Measurements from ENCODE around the gene SYT7. TPM values are rescaled to one million over a fixed set of nuclear protein-coding genes. Genes with fewer than 3 reads are reported as not detected.

Gene SYT7
- total and polyA plus RNA-seq, 2 of the 4 experiments (the other 2 are of a cell fraction) = under 0.01 to 0.19 TPM

DNA sequence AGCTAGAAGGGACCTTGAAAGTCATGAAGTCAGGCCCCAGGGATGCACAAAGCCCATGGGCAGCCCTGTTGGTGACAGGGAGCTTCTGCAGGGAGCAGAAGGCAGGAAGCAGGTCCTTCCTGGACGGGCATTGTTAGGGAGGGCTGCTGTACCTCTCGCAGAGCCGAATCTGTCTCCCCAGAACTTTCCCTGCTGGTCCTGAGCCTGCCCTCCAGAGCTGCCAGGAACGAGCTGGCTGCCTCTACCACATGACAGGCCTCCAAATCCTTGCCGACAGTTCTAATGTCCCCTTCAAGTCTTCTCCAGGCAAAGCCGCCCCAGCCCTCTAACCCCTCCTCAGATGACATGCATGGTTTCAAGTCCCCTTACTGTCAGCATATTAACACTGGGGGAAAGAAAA is 20.1 kb downstream of the SYT7 start:
- DNase-seq = no peak
- Histone ChIP-seq H3K18ac (ENCODE audit: low read depth, low read length) (no peak overlapping the region), H3K79me1 (ENCODE audit: low read depth in 1 of 2, low read length in 2 of 2) (no peaks in the 10 kb centered on the region), H4K8ac (ENCODE audit: low read depth in 2 of 2, low read length in 2 of 2) (no peak overlapping the region), H4K91ac (ENCODE audit: insufficient read depth, low read depth, low read length) (no peak overlapping the region), H2AK9ac (replicated peaks; ENCODE audit: low read depth, low read length, poor library complexity) (no peak overlapping the region), H2AK5ac (ENCODE audit: low read depth, low read length) (no peak overlapping the region), H3K9ac (ENCODE audit: low read depth, low read length) (no peak overlapping the region), H2BK20ac (ENCODE audit: low read depth, low read length) (no peak overlapping the region), H2AFZ (replicated peaks; ENCODE audit: low read length, poor library complexity) (no peak overlapping the region), H4K5ac (ENCODE audit: low read depth, low read length) (no peak overlapping the region), H3K23ac (ENCODE audit: low read depth, low read length) (no peak overlapping the region), H3K4me3 (ENCODE audit: insufficient read depth, low read depth, low read length) (no peak overlapping the region), H3K27me3 (ENCODE audit: control insufficient read depth, insufficient read depth, low read length) (peaks cover 83% of the 10 kb centered on the region), H3K36me3 (ENCODE audit: control insufficient read depth, insufficient read depth, low read length) (no peaks in the 10 kb centered on the region), H3K14ac (replicated peaks; ENCODE audit: low read depth, low read length) (no peak overlapping the region), H3K9me3 (ENCODE audit: control insufficient read depth, insufficient read depth, low read length) (no peaks in the 10 kb centered on the region), H2BK5ac (ENCODE audit: low read depth, low read length, poor library complexity, severe bottlenecking) (no peak overlapping the region), H3K4me1 (ENCODE audit: control insufficient read depth, insufficient read depth, low read length) (no peaks in the 10 kb centered on the region), H3K56ac (ENCODE audit: extremely low read depth, insufficient read depth, low read length) (no peak overlapping the region), H3K4me2 (ENCODE audit: low read depth, low read length) (no peak overlapping the region), H4K20me1 (ENCODE audit: insufficient read depth, low read length) (no peaks in the 10 kb centered on the region; the same call in 1 of the 2 replicates), H2BK15ac (ENCODE audit: low read depth, low read length) (no peak overlapping the region), H2BK120ac (ENCODE audit: low read depth, low read length) (no peak overlapping the region), H3K4ac (ENCODE audit: low read depth, low read length) (no peak overlapping the region), H3K27ac (ENCODE audit: insufficient read depth, low read length) (no peak overlapping the region), H3K9me1 (ENCODE audit: insufficient read depth, low read length) (no peaks in the 10 kb centered on the region)
- in situ Hi-C loops (cut with MboI; ENCODE audit: low sequenced_read_pairs) (no loop called here), dilution Hi-C loops (cut with HindIII; ENCODE audit: low sequenced_read_pairs, unreplicated experiment) (no loop called here), intact Hi-C loops (cut with micrococcal nuclease) (no loop called here)
- TF ChIP-seq SMC3 (IDR thresholded peaks at IDR 0.05; ENCODE audit: low read depth, low read length) (no peak), RAD21 (IDR thresholded peaks at IDR 0.05; ENCODE audit: low read length) (no peak), BHLHE40 (IDR thresholded peaks at IDR 0.05; ENCODE audit: low read depth, low read length) (no peak), MXI1 (IDR thresholded peaks at IDR 0.05; ENCODE audit: borderline replicate concordance, low read depth, low read length) (no peak), FOS (IDR thresholded peaks at IDR 0.05; ENCODE audit: low read depth, low read length) (no peak), RFX5 (IDR thresholded peaks at IDR 0.05; ENCODE audit: low read depth, low read length) (no peak), MAFK (IDR thresholded peaks at IDR 0.05; ENCODE audit: low read depth, low read length) (no peak), NFE2L2 (IDR thresholded peaks at IDR 0.05; ENCODE audit: low read depth, low read length) (no peak), RCOR1 (IDR thresholded peaks at IDR 0.05; ENCODE audit: insufficient replicate concordance, low read length) (no peak), POLR2A (IDR thresholded peaks at IDR 0.05; ENCODE audit: low read depth, low read length) (no peak)
- TF ChIP-seq, protein P1, sequence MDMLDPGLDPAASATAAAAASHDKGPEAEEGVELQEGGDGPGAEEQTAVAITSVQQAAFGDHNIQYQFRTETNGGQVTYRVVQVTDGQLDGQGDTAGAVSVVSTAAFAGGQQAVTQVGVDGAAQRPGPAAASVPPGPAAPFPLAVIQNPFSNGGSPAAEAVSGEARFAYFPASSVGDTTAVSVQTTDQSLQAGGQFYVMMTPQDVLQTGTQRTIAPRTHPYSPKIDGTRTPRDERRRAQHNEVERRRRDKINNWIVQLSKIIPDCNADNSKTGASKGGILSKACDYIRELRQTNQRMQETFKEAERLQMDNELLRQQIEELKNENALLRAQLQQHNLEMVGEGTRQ (IDR thresholded peaks at IDR 0.05; ENCODE audit: low read depth, low read length) = no peak
- TF ChIP-seq, protein P2, sequence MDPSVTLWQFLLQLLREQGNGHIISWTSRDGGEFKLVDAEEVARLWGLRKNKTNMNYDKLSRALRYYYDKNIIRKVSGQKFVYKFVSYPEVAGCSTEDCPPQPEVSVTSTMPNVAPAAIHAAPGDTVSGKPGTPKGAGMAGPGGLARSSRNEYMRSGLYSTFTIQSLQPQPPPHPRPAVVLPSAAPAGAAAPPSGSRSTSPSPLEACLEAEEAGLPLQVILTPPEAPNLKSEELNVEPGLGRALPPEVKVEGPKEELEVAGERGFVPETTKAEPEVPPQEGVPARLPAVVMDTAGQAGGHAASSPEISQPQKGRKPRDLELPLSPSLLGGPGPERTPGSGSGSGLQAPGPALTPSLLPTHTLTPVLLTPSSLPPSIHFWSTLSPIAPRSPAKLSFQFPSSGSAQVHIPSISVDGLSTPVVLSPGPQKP (IDR thresholded peaks at IDR 0.05; ENCODE audit: borderline replicate concordance, low read depth, low read length) = no peak
- ChIA-PET POLR2A (ENCODE audit: unreplicated experiment) (no interaction called here), CTCF (no interaction called here)
- BruUV-seq (replicated peaks) = no TSS peak
- ATAC-seq (ENCODE audit: low read depth) = no peak
- 53% methylated on average over 3 of the region's 6 CpGs; no CpG with 5 or more reads in 1 of the 2 experiments for WGBS, 2 experiments (ENCODE audit: extremely low coverage in 2 of 2, insufficient read length in 1 of 2)

All from IMR-90 (cell line).